ENCODE measurements around the gene SORBS2. TPM values are rescaled to one million over a fixed set of nuclear protein-coding genes. Genes with fewer than 3 reads are reported as not detected.

The SORBS2 gene
- total and polyA plus RNA-seq, 2 of the 4 experiments (the other 2 are of a cell fraction): 0.18 TPM; not detected in 1

GRCh38 chr4:185835336-185835735, 23.3 kb upstream of the SORBS2 start:
- ChIA-PET POLR2A (ENCODE audit: unreplicated experiment) (no interaction called here), CTCF (no interaction called here)
- Histone ChIP-seq H3K18ac (ENCODE audit: low read depth, low read length) (no peak overlapping the region), H2BK5ac (ENCODE audit: low read depth, low read length, poor library complexity, severe bottlenecking) (no peak overlapping the region), H3K4me2 (ENCODE audit: low read depth, low read length) (no peak overlapping the region), H3K56ac (ENCODE audit: extremely low read depth, insufficient read depth, low read length) (no peak overlapping the region), H4K91ac (ENCODE audit: insufficient read depth, low read depth, low read length) (no peak overlapping the region), H3K9me1 (ENCODE audit: insufficient read depth, low read length) (peaks cover 11% of the 10 kb centered on the region), H3K4me1 (ENCODE audit: control insufficient read depth, insufficient read depth, low read length) (peaks cover 19% of the 10 kb centered on the region), H3K4ac (ENCODE audit: low read depth, low read length) (no peak overlapping the region), H3K9me3 (ENCODE audit: control insufficient read depth, insufficient read depth, low read length) (no peaks in the 10 kb centered on the region), H4K5ac (ENCODE audit: low read depth, low read length) (no peak overlapping the region), H2AK5ac (ENCODE audit: low read depth, low read length) (no peak overlapping the region), H4K20me1 (ENCODE audit: insufficient read depth, low read length) (no peaks in the 10 kb centered on the region), H3K9ac (ENCODE audit: low read depth, low read length) (no peak overlapping the region), H3K36me3 (ENCODE audit: control insufficient read depth, insufficient read depth, low read length) (no peaks in the 10 kb centered on the region), H3K23ac (ENCODE audit: low read depth, low read length) (no peak overlapping the region), H2BK20ac (ENCODE audit: low read depth, low read length) (no peak overlapping the region), H3K79me1 (ENCODE audit: low read depth in 1 of 2, low read length in 2 of 2) (no peaks in the 10 kb centered on the region), H2BK120ac (ENCODE audit: low read depth, low read length) (no peak overlapping the region), H3K27me3 (ENCODE audit: control insufficient read depth, insufficient read depth, low read length) (no peaks in the 10 kb centered on the region; the same call in 1 of the 2 replicates), H2AFZ (replicated peaks; ENCODE audit: low read length, poor library complexity) (no peak overlapping the region), H3K4me3 (ENCODE audit: insufficient read depth, low read depth, low read length) (no peak overlapping the region), H4K8ac (ENCODE audit: low read depth in 2 of 2, low read length in 2 of 2) (no peak overlapping the region), H2BK15ac (ENCODE audit: low read depth, low read length) (no peak overlapping the region), H3K27ac (ENCODE audit: insufficient read depth, low read length) (no peak overlapping the region), H3K14ac (replicated peaks; ENCODE audit: low read depth, low read length) (no peak overlapping the region), H2AK9ac (replicated peaks; ENCODE audit: low read depth, low read length, poor library complexity) (no peak overlapping the region)
- no TSS peak for BruUV-seq (replicated peaks)
- dilution Hi-C loops (cut with HindIII; ENCODE audit: low sequenced_read_pairs, unreplicated experiment): no loop called here
- in situ Hi-C loops (cut with MboI; ENCODE audit: low sequenced_read_pairs): no loop called here
- DNase-seq (no peak), ATAC-seq (ENCODE audit: low read depth) (no peak)
- intact Hi-C loops (cut with micrococcal nuclease): no loop called here
- WGBS, 2 experiments (ENCODE audit: extremely low coverage in 2 of 2, insufficient read length in 1 of 2): no CpG with 5 or more reads among the region's 4 CpGs
- TF ChIP-seq POLR2A (IDR thresholded peaks at IDR 0.05; ENCODE audit: low read depth, low read length) (no peak), CHD1 (IDR thresholded peaks at IDR 0.05; ENCODE audit: low read depth, low read length) (no peak), RFX5 (IDR thresholded peaks at IDR 0.05; ENCODE audit: low read depth, low read length) (no peak), MXI1 (IDR thresholded peaks at IDR 0.05; ENCODE audit: borderline replicate concordance, low read depth, low read length) (no peak), ELK1 (IDR thresholded peaks at IDR 0.05; ENCODE audit: borderline replicate concordance, low read depth, low read length) (no peak), BHLHE40 (IDR thresholded peaks at IDR 0.05; ENCODE audit: low read depth, low read length) (no peak), MAZ (IDR thresholded peaks at IDR 0.05; ENCODE audit: borderline replicate concordance, low read depth, low read length) (no peak), USF2 (IDR thresholded peaks at IDR 0.05; ENCODE audit: low read depth, low read length) (no peak), RAD21 (IDR thresholded peaks at IDR 0.05; ENCODE audit: low read length) (no peak), CEBPB (IDR thresholded peaks at IDR 0.05; ENCODE audit: low read depth, low read length) (no peak), SMC3 (IDR thresholded peaks at IDR 0.05; ENCODE audit: low read depth, low read length) (no peak), RCOR1 (IDR thresholded peaks at IDR 0.05; ENCODE audit: insufficient replicate concordance, low read length) (no peak), CTCF (conservative IDR thresholded peaks at IDR 0.05; ENCODE audit: low read depth, low read length) (no peak), MAFK (IDR thresholded peaks at IDR 0.05; ENCODE audit: low read depth, low read length) (no peak), FOS (IDR thresholded peaks at IDR 0.05; ENCODE audit: low read depth, low read length) (no peak), NFE2L2 (IDR thresholded peaks at IDR 0.05; ENCODE audit: low read depth, low read length) (no peak)

Measured in IMR-90 (cell line).